ENCODE measurements around the gene MESP2. TPM values are rescaled to one million over a fixed set of nuclear protein-coding genes. Genes with fewer than 3 reads are reported as not detected.

MESP2 gene
- total RNA-seq, 4 donors from 2014 or later, result 0.59 to 2.4 (median 0.83) TPM; not detected in 1

- no peak for TF ChIP-seq CTCF (IDR thresholded peaks at IDR 0.05)
- TF ChIP-seq POLR2A (IDR thresholded peaks at IDR 0.05), result no peak
- Histone ChIP-seq H3K36me3 (no peaks in the 10 kb centered on the region), H3K4me3 (no peak overlapping the region), H3K9me3 (no peaks in the 10 kb centered on the region), H3K27me3 (no peaks in the 10 kb centered on the region), H3K4me1 (peaks cover 0 to 22% (median 5%) of the 10 kb centered on the region in 3 donors), H3K27ac (no peak overlapping the region)
- intact Hi-C loops (cut with DNase I), result loop anchor here (5.0 to 10.0 kb wide), 2 partner anchors 117 to 325 kb away; no protein-coding TSS in a partner anchor
- no peak for DNase-seq
- 79 to 85% methylated on average over 3 of the region's 3 CpGs for WGBS, 2 donors
Measured at GRCh38 chr15:89759835-89760234, 16.3 kb upstream of the MESP2 start.

GRCh38 chr15:89760303-89761008 is 15.7 kb upstream of the MESP2 start:
- Histone ChIP-seq H3K4me3 (no peak overlapping the region), H3K27ac (peak overlapping the region in 1 of 4 donors; percentile 63), H3K27me3 (no peaks in the 10 kb centered on the region), H3K9me3 (no peaks in the 10 kb centered on the region), H3K36me3 (no peaks in the 10 kb centered on the region), H3K4me1 (peaks cover 0 to 22% (median 5%) of the 10 kb centered on the region in 3 donors)
- intact Hi-C loops (cut with DNase I), result loop anchor here (5.0 to 10.0 kb wide), 2 partner anchors 117 to 324 kb away; no protein-coding TSS in a partner anchor
- TF ChIP-seq CTCF (IDR thresholded peaks at IDR 0.05), result peak; percentile 86 to 97 (median 94)
- no peak for TF ChIP-seq POLR2A (IDR thresholded peaks at IDR 0.05)
- DNase-seq, result peak; percentile 12
- WGBS, 2 donors, result 51 to 56% methylated on average over 7 to 10 of the region's 16 CpGs

GRCh38 chr15:89761009-89761831 is 14.9 kb upstream of the MESP2 start:
- no peaks in the 10 kb centered on the region for H3K27me3 ChIP-seq
- 74% methylated on average over 4 to 8 of the region's 18 CpGs for WGBS, 2 donors
- H3K4me3 ChIP-seq, result no peak overlapping the region
- no peak for TF ChIP-seq CTCF (IDR thresholded peaks at IDR 0.05)
- TF ChIP-seq POLR2A (IDR thresholded peaks at IDR 0.05), result no peak
- intact Hi-C loops (cut with DNase I), result loop anchor here (5.0 to 10.0 kb wide), 2 partner anchors 116 to 324 kb away; no protein-coding TSS in a partner anchor
- H3K4me1 ChIP-seq, result peaks cover 0 to 23% (median 5%) of the 10 kb centered on the region in 3 donors
- no peaks in the 10 kb centered on the region for H3K9me3 ChIP-seq
- no peaks in the 10 kb centered on the region for H3K36me3 ChIP-seq
- H3K27ac ChIP-seq, result peak overlapping the region in 1 of 4 donors; percentile 63
- no peak for DNase-seq

- 89 to 91% methylated on average over 4 of the region's 5 CpGs for WGBS, 2 donors
- H3K27me3 ChIP-seq, result no peaks in the 10 kb centered on the region
- H3K9me3 ChIP-seq, result no peaks in the 10 kb centered on the region
- no peaks in the 10 kb centered on the region for H3K36me3 ChIP-seq
- intact Hi-C loops (cut with DNase I), result loop anchor here (5.0 to 10.0 kb wide), 2 partner anchors 115 to 323 kb away; no protein-coding TSS in a partner anchor
- no peak for DNase-seq
- H3K4me1 ChIP-seq, result peaks cover 0 to 30% (median 5%) of the 10 kb centered on the region in 3 donors
- H3K27ac ChIP-seq, result peak overlapping the region in 1 of 4 donors; percentile 63
- TF ChIP-seq POLR2A (IDR thresholded peaks at IDR 0.05) (no peak), CTCF (IDR thresholded peaks at IDR 0.05) (no peak)
- no peak overlapping the region for H3K4me3 ChIP-seq
Measured at GRCh38 chr15:89761929-89762328, 14.2 kb upstream of the MESP2 start.

All from esophagus squamous epithelium (tissue), 5 donors.